BJ (cell line): ENCODE data around the gene MAPKAPK2. TPM values are rescaled to one million over a fixed set of nuclear protein-coding genes. Genes with fewer than 3 reads are reported as not detected.

Experiments used
- CTCF ChIA-PET: fragments of 350-600 bp; formaldehyde crosslinking; extraction: SDS; loops from one replicate; lab custom pipeline; 2021; ENCODE audit warnings: antibody characterized with exemption, inconsistent platforms; lab: Yijun Ruan, JAX
- POLR2A ChIA-PET: fragments of 300-600 bp; sonication (Branson Sonifier 250); formaldehyde crosslinking; extraction: SDS; loops from one replicate; lab custom pipeline; 2021; ENCODE audit warnings: antibody characterized with exemption; lab: Charles Lee
- DNase-seq: peaks from one replicate; pipeline ENCODE4 v3.0.0-alpha.2; 2011; ENCODE audit warnings: low read depth
- H3K27me3 ChIP-seq: 2 replicates; pipeline ENCODE4 v1.6.0; 2011; ENCODE audit warnings: low read length; ENCODE audit not compliant: control insufficient read depth, insufficient read depth
- H3K36me3 ChIP-seq: 2 replicates; pipeline ENCODE4 v1.5.1; 2011; ENCODE audit warnings: low read length; ENCODE audit not compliant: control insufficient read depth, insufficient read depth
- H3K4me3 ChIP-seq: 2 replicates; pipeline ENCODE4 v1.5.1; 2011; ENCODE audit warnings: low read depth, mild to moderate bottlenecking, control low read depth, low read length
- CTCF ChIP-seq: IDR thresholded peaks from 2 replicates; pipeline ENCODE4 v1.5.1; 2011; ENCODE audit warnings: low read depth, mild to moderate bottlenecking, control low read depth, inconsistent platforms, low read length, moderate library complexity; ENCODE audit not compliant: insufficient read depth
- polyA plus RNA-seq: library from polyadenylated mRNA; depleted of rRNA; stranded (reverse); fragments of >200 nt; gene quantifications from 2 replicates; pipeline ENCODE4 v1.2.3, GENCODE V29; 2011

The MAPKAPK2 gene
- polyA plus RNA-seq, 1 experiment: 80.1 TPM

GRCh38 chr1:206687915-206688442 lies 3.3 kb downstream of the MAPKAPK2 start:
- CTCF ChIA-PET: interaction anchor here (0.6 to 1.6 kb wide), 6 partner anchors 11 to 121 kb away, joined by 3 to 6 read pairs (median 3); no protein-coding TSS in a partner anchor
- H3K27me3 ChIP-seq: peaks cover 2% of the 10 kb centered on the region; the same call in 1 of the 2 replicates
- H3K36me3 ChIP-seq: no peaks in the 10 kb centered on the region
- 0 out of 2 replicates have a peak overlapping the region, but pooled peaks have one; percentile 5 for H3K4me3 ChIP-seq
- no peak for TF ChIP-seq CTCF
- POLR2A ChIA-PET: no interaction called here
- no peak for DNase-seq

- DNase-seq: no peak
- CTCF ChIA-PET: interaction anchor here (1.0 to 2.9 kb wide), 8 partner anchors 10 to 222 kb away, joined by 3 to 9 read pairs (median 6); partner anchors contain the start of gene DYRK3
- Histone ChIP-seq H3K36me3 (peaks cover 2% of the 10 kb centered on the region; the same call in 1 of the 2 replicates), H3K27me3 (no peaks in the 10 kb centered on the region), H3K4me3 (no peak overlapping the region)
- POLR2A ChIA-PET: interaction anchor here (0.5 kb wide), 1 partner anchor 17 kb away, joined by 4 read pairs; no protein-coding TSS in a partner anchor
- no peak for TF ChIP-seq CTCF
Observed at GRCh38 chr1:206690516-206690915, 5.8 kb downstream of the MAPKAPK2 start.

DNA sequence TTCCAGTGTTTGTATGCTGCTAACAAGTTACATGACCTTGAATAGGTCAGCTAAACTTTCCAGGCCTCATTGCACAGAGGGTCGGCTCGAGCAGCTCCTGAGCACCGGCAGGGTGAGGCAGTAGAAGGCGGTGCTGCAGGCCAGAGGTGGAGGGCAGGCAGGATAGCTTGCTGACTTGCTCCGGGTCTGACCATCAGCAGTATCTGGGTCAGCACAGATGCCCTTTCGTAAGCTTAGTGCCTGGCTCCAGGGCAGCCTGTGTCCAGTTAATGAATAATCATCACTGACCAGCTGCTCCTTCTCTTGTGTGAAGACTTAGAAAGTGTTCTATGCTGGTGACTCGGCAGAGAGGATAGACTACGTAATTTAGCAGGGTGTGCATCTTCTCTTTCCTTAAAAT lies 6.9 kb downstream of the MAPKAPK2 start:
- DNase-seq: no peak
- no peak for TF ChIP-seq CTCF
- ChIA-PET CTCF (interaction anchor here (0.9 to 2.9 kb wide), 8 partner anchors 14 to 221 kb away, joined by 3 to 10 read pairs (median 6); no protein-coding TSS in a partner anchor), POLR2A (no interaction called here)
- Histone ChIP-seq H3K4me3 (no peak overlapping the region), H3K27me3 (no peaks in the 10 kb centered on the region), H3K36me3 (peaks cover 4% of the 10 kb centered on the region)

- H3K27me3 ChIP-seq: no peaks in the 10 kb centered on the region
- no peak overlapping the region for H3K4me3 ChIP-seq
- TF ChIP-seq CTCF: no peak
- ChIA-PET POLR2A (no interaction called here), CTCF (interaction anchor here (1.1 to 2.5 kb wide), 8 partner anchors 10 to 220 kb away, joined by 3 to 10 read pairs (median 6); partner anchors contain the start of gene DYRK3)
- no peak for DNase-seq
- H3K36me3 ChIP-seq: peaks cover 4% of the 10 kb centered on the region
Observed at GRCh38 chr1:206693029-206693428, 8.3 kb downstream of the MAPKAPK2 start.

GRCh38 chr1:206693592-206693991 lies 8.9 kb downstream of the MAPKAPK2 start:
- no peak overlapping the region for H3K4me3 ChIP-seq
- peaks cover 4% of the 10 kb centered on the region for H3K36me3 ChIP-seq
- DNase-seq: no peak
- no peak for TF ChIP-seq CTCF
- H3K27me3 ChIP-seq: no peaks in the 10 kb centered on the region
- ChIA-PET CTCF (interaction anchor here (1.1 to 2.5 kb wide), 7 partner anchors 10 to 219 kb away, joined by 3 to 9 read pairs (median 6); partner anchors contain the start of gene DYRK3), POLR2A (no interaction called here)
